Naive thymus-derived CD4-positive, alpha-beta T cell (primary cell): Measurements from ENCODE around the gene LRBA. TPM values are rescaled to one million over a fixed set of nuclear protein-coding genes. Genes with fewer than 3 reads are reported as not detected.
"Not testable (repeated sequence)": the region's sequence is repeated elsewhere in the genome, so short reads cannot be mapped to it uniquely, and the experiment has no call there.

ENCODE experiments used
- ATAC-seq: fragments of 150-1000 bp; cut with Tn5 transposase; 2 replicates; pipeline ENCODE4 v1.10.0; 2021; ENCODE audit warnings: mild to moderate bottlenecking, moderate library complexity
- CTCF ChIA-PET: fragments of 350-600 bp; sonication (Branson Sonifier 250); formaldehyde crosslinking; loops from one replicate; lab custom pipeline; 2021; ENCODE audit warnings: antibody characterized with exemption; lab: Charles Lee
- POLR2A ChIA-PET: fragments of 350-600 bp; sonication (Branson Sonifier 250); formaldehyde crosslinking; loops from one replicate; lab custom pipeline; 2021; ENCODE audit warnings: antibody characterized with exemption, inconsistent platforms; lab: Charles Lee
- DNase-seq, 9 donors: peaks; one replicate each; pipeline versions ENCODE4 v3.0.0 to v3.0.0-alpha.2; 2020 to 2022; ENCODE audit warnings: mixed read lengths in 1 of 9
- H3K27ac ChIP-seq: one replicate; pipeline ENCODE4 v1.7.0; 2013; ENCODE audit warnings: mild to moderate bottlenecking, low read depth, low read length, moderate library complexity
- H3K27me3 ChIP-seq, 2 donors: one replicate each; pipeline ENCODE4 v1.7.0; 2013; ENCODE audit warnings: low read length in 2 of 2, mild to moderate bottlenecking in 2 of 2, moderate library complexity in 2 of 2; ENCODE audit not compliant: control insufficient read depth in 2 of 2, insufficient read depth in 2 of 2
- H3K36me3 ChIP-seq, 3 experiments: 1 replicate in 2 of 3; 2 replicates in 1 of 3; pipeline ENCODE4 v1.7.0; 2013; ENCODE audit warnings: low read length in 3 of 3, mild to moderate bottlenecking in 3 of 3, moderate library complexity in 1 of 3; ENCODE audit not compliant: insufficient read depth in 3 of 3, control insufficient read depth in 2 of 3
- H3K4me1 ChIP-seq, 2 donors: one replicate each; pipeline ENCODE4 v1.7.0; 2013; ENCODE audit warnings: low read length in 2 of 2, mild to moderate bottlenecking in 2 of 2, moderate library complexity in 1 of 2; ENCODE audit not compliant: control insufficient read depth in 2 of 2, insufficient read depth in 2 of 2
- H3K4me3 ChIP-seq: 2 replicates; pipeline ENCODE4 v1.7.0; 2013; ENCODE audit warnings: mild to moderate bottlenecking, low read length
- H3K9me3 ChIP-seq, 3 experiments: 1 replicate in 2 of 3; 2 replicates in 1 of 3; pipeline ENCODE4 v1.7.0; 2013; ENCODE audit warnings: low read length in 3 of 3; ENCODE audit not compliant: control insufficient read depth in 2 of 3
- H3K27ac Mint-ChIP-seq, 9 donors: one replicate each; pipeline ENCODE4 v1.8.0; 2020 to 2022; ENCODE audit warnings: mixed read lengths in 9 of 9, mild to moderate bottlenecking in 8 of 9, moderate library complexity in 5 of 9, inconsistent platforms in 2 of 9
- H3K27me3 Mint-ChIP-seq, 5 donors: one replicate each; pipeline ENCODE4 v1.8.0; 2021 to 2022; ENCODE audit warnings: mixed read lengths in 5 of 5, mild to moderate bottlenecking in 1 of 5
- H3K36me3 Mint-ChIP-seq, 5 donors: one replicate each; pipeline ENCODE4 v1.8.0; 2020 to 2022; ENCODE audit warnings: mixed read lengths in 5 of 5, mild to moderate bottlenecking in 3 of 5, inconsistent platforms in 1 of 5
- H3K4me1 Mint-ChIP-seq, 7 donors: one replicate each; pipeline ENCODE4 v1.8.0; 2020 to 2022; ENCODE audit warnings: mixed read lengths in 7 of 7, mild to moderate bottlenecking in 3 of 7, inconsistent platforms in 1 of 7
- H3K4me3 Mint-ChIP-seq, 10 donors: one replicate each; pipeline ENCODE4 v1.8.0; 2020 to 2022; ENCODE audit warnings: mild to moderate bottlenecking in 10 of 10, mixed read lengths in 10 of 10, moderate library complexity in 6 of 10, inconsistent platforms in 2 of 10
- H3K9me3 Mint-ChIP-seq, 11 donors: one replicate each; pipeline ENCODE4 v1.8.0; 2020 to 2022; ENCODE audit warnings: mixed read lengths in 11 of 11, mild to moderate bottlenecking in 4 of 11, inconsistent platforms in 1 of 11, moderate library complexity in 1 of 11
- intact Hi-C, 2 donors: fragments of 100-400 bp; cut with micrococcal nuclease; formaldehyde crosslinking; loops; one replicate each; pipeline ENCODE4 v1.15.1; 2023
- polyA plus RNA-seq, 2 donors: library from polyadenylated mRNA; unstranded; fragments of 300-500 nt; fragmentation: Illumina TruSeq; gene quantifications; one replicate each; pipeline ENCODE4 v1.2.3, GENCODE V29; 2021
- total RNA-seq, 6 experiments: library from RNA in 5 of 6; stranded (reverse) in 5 of 6; gene quantifications; 1 replicate in 5 of 6; 2 replicates in 1 of 6; pipeline ENCODE4 v1.2.3 and lab custom pipeline; 2021 to 2026

LRBA gene
- total and polyA plus RNA-seq, 7 experiments from 2014 or later, result 20.8 to 71.4 (median 58.4) TPM

GRCh38 chr4:150387981-150388380, 627.1 kb downstream of the LRBA start:
- no peak overlapping the region for H3K4me3 ChIP-seq
- H3K9me3 ChIP-seq, result no peaks in the 10 kb centered on the region
- DNase-seq, result no peak
- Mint-ChIP-seq H3K36me3 (peaks cover 0 to 63% (median 54%) of the 10 kb centered on the region in 5 donors), H3K4me3 (no peak overlapping the region), H3K27me3 (no peaks in the 10 kb centered on the region), H3K27ac (no peak overlapping the region), H3K4me1 (peaks cover 0 to 4% (median 0%) of the 10 kb centered on the region in 7 donors), H3K9me3 (peaks cover 0 to 12% (median 4%) of the 10 kb centered on the region in 11 donors)
- H3K27ac ChIP-seq, result no peak overlapping the region
- H3K36me3 ChIP-seq, result no peaks in the 10 kb centered on the region
- ATAC-seq, result peak; percentile 53
- H3K4me1 ChIP-seq, result no peaks in the 10 kb centered on the region
- ChIA-PET CTCF (no interaction called here), POLR2A (no interaction called here)
- no peaks in the 10 kb centered on the region for H3K27me3 ChIP-seq
- intact Hi-C loops, result loop anchor here in 1 of 2 donors (2.0 kb wide), 1 partner anchor 15 kb away; no protein-coding TSS in a partner anchor

GRCh38 chr4:150386415-150386814, 628.7 kb downstream of the LRBA start:
- H3K27me3 Mint-ChIP-seq, H3K9me3 Mint-ChIP-seq, H3K9me3 ChIP-seq, CTCF ChIA-PET, H3K4me3 ChIP-seq, H3K27me3 ChIP-seq, H3K36me3 ChIP-seq, H3K27ac ChIP-seq, H3K4me1 ChIP-seq, H3K4me3 Mint-ChIP-seq, ATAC-seq, H3K4me1 Mint-ChIP-seq, DNase-seq: not testable (repeated sequence)
- intact Hi-C loops, result loop anchor here in 1 of 2 donors (2.0 kb wide), 1 partner anchor 14 kb away; no protein-coding TSS in a partner anchor
- peaks cover 0 to 50% (median 40%) of the 10 kb centered on the region in 5 donors for H3K36me3 Mint-ChIP-seq
- H3K27ac Mint-ChIP-seq, result peak overlapping the region in 1 of 9 donors; percentile 26
- POLR2A ChIA-PET, result interaction anchor here (0.7 kb wide), 1 partner anchor 147 kb away, joined by 3 read pairs; no protein-coding TSS in a partner anchor

GRCh38 chr4:150385606-150386005, 629.5 kb downstream of the LRBA start:
- no peaks in the 10 kb centered on the region for H3K36me3 ChIP-seq
- H3K27ac ChIP-seq, result no peak overlapping the region
- POLR2A ChIA-PET, result interaction anchor here (0.7 kb wide), 1 partner anchor 148 kb away, joined by 3 read pairs; no protein-coding TSS in a partner anchor
- peaks cover 0 to 7% (median 0%) of the 10 kb centered on the region in 11 donors for H3K9me3 Mint-ChIP-seq
- intact Hi-C loops, result loop anchor here in 1 of 2 donors (2.0 kb wide), 1 partner anchor 13 kb away; no protein-coding TSS in a partner anchor
- H3K27me3 Mint-ChIP-seq, result no peaks in the 10 kb centered on the region
- H3K36me3 Mint-ChIP-seq, result peaks cover 0 to 49% (median 33%) of the 10 kb centered on the region in 5 donors
- no peak overlapping the region for H3K4me3 ChIP-seq
- DNase-seq (no peak), ATAC-seq (no peak)
- H3K4me1 Mint-ChIP-seq, result peaks cover 0 to 4% (median 0%) of the 10 kb centered on the region in 7 donors
- CTCF ChIA-PET, result no interaction called here
- H3K9me3 ChIP-seq, result no peaks in the 10 kb centered on the region
- H3K27me3 ChIP-seq, result no peaks in the 10 kb centered on the region
- no peak overlapping the region for H3K4me3 Mint-ChIP-seq
- H3K4me1 ChIP-seq, result no peaks in the 10 kb centered on the region
- peak overlapping the region in 1 of 9 donors; percentile 5 for H3K27ac Mint-ChIP-seq

GRCh38 chr4:150384249-150384648, 630.8 kb downstream of the LRBA start:
- DNase-seq, result no peak
- ChIA-PET POLR2A (no interaction called here), CTCF (no interaction called here)
- intact Hi-C loops, result no loop called here
- Mint-ChIP-seq H3K4me3 (no peak overlapping the region), H3K36me3 (peaks cover 0 to 43% (median 25%) of the 10 kb centered on the region in 5 donors), H3K9me3 (peaks cover 0 to 7% (median 0%) of the 10 kb centered on the region in 11 donors), H3K4me1 (no peaks in the 10 kb centered on the region), H3K27me3 (no peaks in the 10 kb centered on the region), H3K27ac (no peak overlapping the region)
- H3K27me3 ChIP-seq, result no peaks in the 10 kb centered on the region
- no peak overlapping the region for H3K4me3 ChIP-seq
- H3K9me3 ChIP-seq, result no peaks in the 10 kb centered on the region
- no peak overlapping the region for H3K27ac ChIP-seq
- ATAC-seq, result no peak
- no peaks in the 10 kb centered on the region for H3K4me1 ChIP-seq
- H3K36me3 ChIP-seq, result no peaks in the 10 kb centered on the region

GRCh38 chr4:150382028-150382427, 633.1 kb downstream of the LRBA start:
- no peak overlapping the region for H3K4me3 Mint-ChIP-seq
- no peaks in the 10 kb centered on the region for H3K4me1 ChIP-seq
- H3K36me3 ChIP-seq, result no peaks in the 10 kb centered on the region
- DNase-seq (no peak), ATAC-seq (no peak)
- H3K4me1 Mint-ChIP-seq, result no peaks in the 10 kb centered on the region
- H3K27ac Mint-ChIP-seq, result no peak overlapping the region
- peaks cover 0 to 33% (median 16%) of the 10 kb centered on the region in 5 donors for H3K36me3 Mint-ChIP-seq
- peaks cover 0 to 3% (median 0%) of the 10 kb centered on the region in 11 donors for H3K9me3 Mint-ChIP-seq
- intact Hi-C loops, result no loop called here
- ChIA-PET CTCF (no interaction called here), POLR2A (no interaction called here)
- no peak overlapping the region for H3K27ac ChIP-seq
- H3K27me3 ChIP-seq, result no peaks in the 10 kb centered on the region
- H3K9me3 ChIP-seq, result no peaks in the 10 kb centered on the region
- H3K4me3 ChIP-seq, result no peak overlapping the region
- H3K27me3 Mint-ChIP-seq, result no peaks in the 10 kb centered on the region

- H3K9me3 ChIP-seq, result no peaks in the 10 kb centered on the region
- no peaks in the 10 kb centered on the region for H3K27me3 Mint-ChIP-seq
- no peaks in the 10 kb centered on the region for H3K4me1 Mint-ChIP-seq
- intact Hi-C loops, result no loop called here
- no peak overlapping the region for H3K4me3 ChIP-seq
- H3K4me1 ChIP-seq, result no peaks in the 10 kb centered on the region
- H3K36me3 ChIP-seq, result no peaks in the 10 kb centered on the region
- POLR2A ChIA-PET, result no interaction called here
- CTCF ChIA-PET, result no interaction called here
- DNase-seq (no peak), ATAC-seq (no peak)
- no peaks in the 10 kb centered on the region for H3K27me3 ChIP-seq
- peaks cover 0 to 36% (median 16%) of the 10 kb centered on the region in 5 donors for H3K36me3 Mint-ChIP-seq
- no peak overlapping the region for H3K27ac Mint-ChIP-seq
- no peak overlapping the region for H3K4me3 Mint-ChIP-seq
- H3K9me3 Mint-ChIP-seq, result peaks cover 0 to 3% (median 0%) of the 10 kb centered on the region in 11 donors
- no peak overlapping the region for H3K27ac ChIP-seq
Measured at GRCh38 chr4:150381609-150382008, 633.5 kb downstream of the LRBA start.

- Mint-ChIP-seq H3K9me3 (no peaks in the 10 kb centered on the region), H3K27ac (no peak overlapping the region), H3K27me3 (no peaks in the 10 kb centered on the region), H3K4me1 (no peaks in the 10 kb centered on the region), H3K36me3 (peaks cover 0 to 36% (median 16%) of the 10 kb centered on the region in 5 donors), H3K4me3 (no peak overlapping the region)
- H3K27ac ChIP-seq, result no peak overlapping the region
- H3K9me3 ChIP-seq, result no peaks in the 10 kb centered on the region
- no peaks in the 10 kb centered on the region for H3K27me3 ChIP-seq
- CTCF ChIA-PET, result no interaction called here
- intact Hi-C loops, result no loop called here
- POLR2A ChIA-PET, result no interaction called here
- no peak for ATAC-seq
- H3K36me3 ChIP-seq, result no peaks in the 10 kb centered on the region
- no peak overlapping the region for H3K4me3 ChIP-seq
- H3K4me1 ChIP-seq, result no peaks in the 10 kb centered on the region
- DNase-seq, result no peak
Measured at GRCh38 chr4:150381036-150381435, 634.0 kb downstream of the LRBA start.
